ENCODE measurements around the gene TNRC6B.
A peak's percentile ranks its signal among the peaks of the same experiment; 100 is the strongest.

Gene TNRC6B

DNA sequence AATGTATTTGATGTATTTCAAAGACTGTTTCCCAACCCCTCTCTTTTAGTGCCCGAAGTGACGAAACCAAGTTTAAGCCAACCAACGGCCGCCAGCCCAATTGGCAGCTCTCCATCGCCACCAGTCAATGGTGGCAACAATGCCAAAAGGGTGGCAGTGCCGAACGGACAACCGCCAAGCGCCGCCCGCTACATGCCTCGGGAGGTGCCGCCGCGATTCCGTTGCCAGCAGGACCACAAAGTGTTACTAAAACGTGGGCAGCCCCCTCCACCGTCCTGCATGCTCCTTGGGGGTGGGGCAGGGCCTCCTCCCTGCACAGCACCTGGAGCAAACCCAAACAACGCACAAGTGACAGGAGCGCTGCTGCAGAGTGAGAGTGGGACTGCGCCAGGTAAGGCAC, 84.1 kb downstream of the TNRC6B start:
- DNase-seq (ENCODE audit: low read depth): no peak
- no peak for TF ChIP-seq CTCF (IDR thresholded peaks at IDR 0.05; ENCODE audit: low read length, missing control alignments)
- no peak overlapping the region for H3K4me3 ChIP-seq (replicated peaks; ENCODE audit: low read depth, low read length)

GRCh38 chr22:40263191-40263590, 85.5 kb downstream of the TNRC6B start:
- DNase-seq (ENCODE audit: low read depth): peak; percentile 78

DNA sequence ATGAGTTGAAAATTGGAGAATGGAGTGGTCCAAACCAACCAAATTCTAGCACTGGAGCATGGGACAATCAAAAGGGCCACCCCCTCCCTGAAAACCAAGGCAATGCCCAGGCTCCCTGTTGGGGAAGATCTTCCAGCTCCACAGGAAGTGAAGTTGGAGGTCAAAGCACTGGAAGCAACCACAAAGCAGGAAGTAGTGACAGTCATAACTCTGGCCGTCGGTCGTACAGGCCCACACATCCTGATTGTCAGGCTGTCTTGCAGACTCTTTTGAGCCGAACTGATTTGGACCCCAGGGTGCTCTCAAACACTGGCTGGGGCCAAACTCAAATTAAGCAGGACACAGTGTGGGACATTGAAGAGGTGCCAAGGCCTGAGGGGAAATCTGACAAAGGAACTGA, 88.1 kb downstream of the TNRC6B start:
- no peak overlapping the region for H3K4me3 ChIP-seq (replicated peaks; ENCODE audit: low read depth, low read length)
- TF ChIP-seq CTCF (IDR thresholded peaks at IDR 0.05; ENCODE audit: low read length, missing control alignments): no peak
- no peak for DNase-seq (ENCODE audit: low read depth)

More at GRCh38 chr22:40263191-40263590, 85.5 kb downstream of the TNRC6B start:
- TF ChIP-seq CTCF (IDR thresholded peaks at IDR 0.05; ENCODE audit: low read length, missing control alignments): no peak
- H3K4me3 ChIP-seq (replicated peaks; ENCODE audit: low read depth, low read length): no peak overlapping the region

GRCh38 chr22:40270031-40270430, 92.3 kb downstream of the TNRC6B start:
- no peak overlapping the region for H3K4me3 ChIP-seq (replicated peaks; ENCODE audit: low read depth, low read length)
- no peak for TF ChIP-seq CTCF (IDR thresholded peaks at IDR 0.05; ENCODE audit: low read length, missing control alignments)
- no peak for DNase-seq (ENCODE audit: low read depth)

GRCh38 chr22:40270748-40271373, 93.1 kb downstream of the TNRC6B start:
- TF ChIP-seq CTCF (IDR thresholded peaks at IDR 0.05; ENCODE audit: low read length, missing control alignments): no peak
- no peak for DNase-seq (ENCODE audit: low read depth)
- no peak overlapping the region for H3K4me3 ChIP-seq (replicated peaks; ENCODE audit: low read depth, low read length)

GRCh38 chr22:40271440-40271839, 93.7 kb downstream of the TNRC6B start:
- no peak overlapping the region for H3K4me3 ChIP-seq (replicated peaks; ENCODE audit: low read depth, low read length)
- TF ChIP-seq CTCF (IDR thresholded peaks at IDR 0.05; ENCODE audit: low read length, missing control alignments): no peak
- DNase-seq (ENCODE audit: low read depth): no peak

DNA sequence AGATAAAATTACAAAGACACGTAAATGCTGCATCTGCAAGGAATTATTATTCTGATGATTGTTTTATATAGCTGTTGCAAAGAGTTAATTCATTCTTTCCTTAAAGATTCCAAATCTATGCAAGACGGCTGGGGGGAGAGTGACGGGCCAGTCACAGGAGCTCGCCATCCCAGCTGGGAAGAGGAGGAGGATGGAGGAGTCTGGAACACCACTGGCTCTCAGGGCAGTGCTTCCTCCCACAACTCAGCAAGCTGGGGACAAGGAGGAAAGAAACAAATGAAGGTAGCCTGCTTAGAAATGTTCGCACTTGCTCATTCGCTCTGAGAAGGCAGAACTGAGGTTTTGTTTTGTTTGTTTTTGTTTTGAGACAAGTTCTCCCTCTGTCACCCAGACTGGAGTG, 95.6 kb downstream of the TNRC6B start:
- DNase-seq (ENCODE audit: low read depth): no peak
- TF ChIP-seq CTCF (IDR thresholded peaks at IDR 0.05; ENCODE audit: low read length, missing control alignments): no peak
- H3K4me3 ChIP-seq (replicated peaks; ENCODE audit: low read depth, low read length): no peak overlapping the region

All from fibroblast of pulmonary artery (primary cell).